Upper lobe of right lung (tissue), 1 donor: Measurements from ENCODE around the gene CFAP46. TPM values are rescaled to one million over a fixed set of nuclear protein-coding genes. Genes with fewer than 3 reads are reported as not detected.

Experiments
- ATAC-seq: fragments of 200-7000 bp; cut with Tn5 transposase; one replicate; pipeline ENCODE4 v1.9.1; 2020; ENCODE audit warnings: mild to moderate bottlenecking, moderate library complexity
- DNase-seq: peaks from one replicate; pipeline ENCODE4 v3.0.0-alpha.2; 2020
- H3K27ac ChIP-seq: fragments of 200-600 bp; one replicate; pipeline ENCODE4 v1.8.0; 2022
- H3K27me3 ChIP-seq: fragments of 200-600 bp; one replicate; pipeline ENCODE4 v1.8.0; 2022; ENCODE audit warnings: mild to moderate bottlenecking
- H3K36me3 ChIP-seq: fragments of 200-600 bp; one replicate; pipeline ENCODE4 v1.8.0; 2022
- H3K4me1 ChIP-seq: fragments of 200-600 bp; one replicate; pipeline ENCODE4 v1.8.0; 2022
- H3K4me3 ChIP-seq: fragments of 200-600 bp; one replicate; pipeline ENCODE4 v1.8.0; 2022; ENCODE audit warnings: mild to moderate bottlenecking
- H3K9me3 ChIP-seq: fragments of 200-600 bp; one replicate; pipeline ENCODE4 v1.8.0; 2022
- intact Hi-C: fragments of 100-400 bp; cut with DNase I; formaldehyde crosslinking; loops from one replicate; pipeline ENCODE4 v1.11.0; 2022
- total RNA-seq: library from RNA; stranded (reverse); fragmentation: NEBNext Ultra II Directional; extraction: Animal tissue kit (Norgen Biotek cat#: 25700); gene quantifications from one replicate; pipeline ENCODE4 v1.2.1, GENCODE V29; 2021
- TF ChIP-seq, protein P1 (sequence below): fragments of 200-600 bp; IDR thresholded peaks from one replicate; pipeline ENCODE4 v1.8.0; 2022; ENCODE audit warnings: antibody characterized with exemption
- donor health status: DM: no; HTN: yes; CAD: no; lungs with severe emphysema.

The CFAP46 gene
- total RNA-seq, 1 donor from 2014 or later, result 0.52 TPM

DNA sequence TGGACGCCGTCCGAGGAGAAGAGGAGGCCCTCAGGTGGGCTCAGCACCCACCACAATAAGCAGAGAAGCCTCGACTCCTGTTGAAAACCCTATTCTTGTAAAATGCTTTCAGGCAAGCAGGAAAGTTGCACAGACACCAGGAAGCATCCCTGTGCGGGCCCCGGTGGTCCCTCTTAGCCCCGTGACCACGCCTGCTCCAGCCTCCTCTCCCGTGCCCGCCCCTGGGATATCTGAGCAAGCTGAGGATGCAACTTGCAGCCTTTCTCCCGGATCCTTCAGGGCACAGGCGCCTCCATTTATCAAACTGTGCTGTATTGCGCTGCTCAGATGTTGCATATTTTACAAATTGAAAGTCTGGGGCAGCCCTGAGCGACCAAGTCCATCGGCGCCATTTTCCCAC, 72.7 kb downstream of the CFAP46 start:
- Histone ChIP-seq H3K4me1 (no peaks in the 10 kb centered on the region), H3K36me3 (no peaks in the 10 kb centered on the region), H3K27me3 (peaks cover 9% of the 10 kb centered on the region), H3K27ac (no peak overlapping the region), H3K9me3 (no peaks in the 10 kb centered on the region), H3K4me3 (no peak overlapping the region)
- intact Hi-C loops, result no loop called here
- DNase-seq (peak; percentile 53), ATAC-seq (no peak)
- TF ChIP-seq, protein P1, sequence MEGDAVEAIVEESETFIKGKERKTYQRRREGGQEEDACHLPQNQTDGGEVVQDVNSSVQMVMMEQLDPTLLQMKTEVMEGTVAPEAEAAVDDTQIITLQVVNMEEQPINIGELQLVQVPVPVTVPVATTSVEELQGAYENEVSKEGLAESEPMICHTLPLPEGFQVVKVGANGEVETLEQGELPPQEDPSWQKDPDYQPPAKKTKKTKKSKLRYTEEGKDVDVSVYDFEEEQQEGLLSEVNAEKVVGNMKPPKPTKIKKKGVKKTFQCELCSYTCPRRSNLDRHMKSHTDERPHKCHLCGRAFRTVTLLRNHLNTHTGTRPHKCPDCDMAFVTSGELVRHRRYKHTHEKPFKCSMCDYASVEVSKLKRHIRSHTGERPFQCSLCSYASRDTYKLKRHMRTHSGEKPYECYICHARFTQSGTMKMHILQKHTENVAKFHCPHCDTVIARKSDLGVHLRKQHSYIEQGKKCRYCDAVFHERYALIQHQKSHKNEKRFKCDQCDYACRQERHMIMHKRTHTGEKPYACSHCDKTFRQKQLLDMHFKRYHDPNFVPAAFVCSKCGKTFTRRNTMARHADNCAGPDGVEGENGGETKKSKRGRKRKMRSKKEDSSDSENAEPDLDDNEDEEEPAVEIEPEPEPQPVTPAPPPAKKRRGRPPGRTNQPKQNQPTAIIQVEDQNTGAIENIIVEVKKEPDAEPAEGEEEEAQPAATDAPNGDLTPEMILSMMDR, result no peak

GRCh38 chr10:132868995-132869394, 73.4 kb downstream of the CFAP46 start:
- Histone ChIP-seq H3K27me3 (peaks cover 9% of the 10 kb centered on the region), H3K4me1 (no peaks in the 10 kb centered on the region), H3K9me3 (no peaks in the 10 kb centered on the region), H3K27ac (no peak overlapping the region), H3K4me3 (no peak overlapping the region), H3K36me3 (no peaks in the 10 kb centered on the region)
- intact Hi-C loops, result no loop called here
- peak; percentile 57 for DNase-seq
- TF ChIP-seq, protein P1, result no peak
- ATAC-seq, result no peak

DNA sequence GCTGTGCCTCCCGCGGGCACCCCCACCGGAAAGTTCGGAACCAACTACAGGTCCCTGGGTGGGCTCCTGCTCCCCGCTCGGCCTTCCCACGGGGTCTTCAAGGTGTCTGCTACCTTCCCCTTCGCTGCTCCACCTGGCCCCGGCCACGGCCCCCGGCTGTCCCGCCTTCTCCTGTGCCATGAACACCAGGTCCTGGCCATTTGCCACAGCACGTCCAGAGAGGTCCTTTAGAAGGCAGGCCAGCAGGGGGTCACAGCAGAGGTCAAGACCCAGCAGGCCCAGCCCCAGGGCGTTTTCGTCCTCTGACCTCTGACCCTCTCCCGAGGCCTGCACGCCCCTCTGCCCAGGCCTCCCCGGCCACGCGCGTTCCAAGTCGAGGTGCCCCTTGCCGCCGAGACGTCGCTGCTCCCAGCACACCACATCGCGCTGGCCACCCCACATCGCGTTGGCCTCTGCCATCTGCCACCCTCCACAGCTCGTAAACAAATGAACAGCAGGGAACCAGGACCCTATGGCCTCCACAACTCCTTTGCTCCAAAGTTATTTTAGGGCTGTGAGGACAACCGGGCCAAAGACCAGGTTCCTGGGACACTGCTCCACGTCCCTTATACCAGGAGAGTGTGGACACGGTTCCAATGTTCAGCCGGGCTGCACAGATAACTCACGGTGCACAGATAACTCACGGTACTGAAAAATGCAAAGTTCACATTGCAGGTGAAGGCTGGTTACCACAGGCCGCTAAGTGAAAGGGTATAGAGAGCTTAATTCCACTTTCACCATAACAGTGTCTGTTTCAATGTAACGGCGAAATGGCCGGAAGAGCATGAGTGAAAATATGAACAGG, 74.3 kb downstream of the CFAP46 start:
- intact Hi-C loops, result no loop called here
- Histone ChIP-seq H3K36me3 (no peaks in the 10 kb centered on the region), H3K27ac (no peak overlapping the region), H3K4me3 (no peak overlapping the region), H3K9me3 (no peaks in the 10 kb centered on the region), H3K27me3 (peaks cover 14% of the 10 kb centered on the region), H3K4me1 (no peaks in the 10 kb centered on the region)
- DNase-seq (peak; percentile 55), ATAC-seq (no peak)
- TF ChIP-seq, protein P1, result no peak

DNA sequence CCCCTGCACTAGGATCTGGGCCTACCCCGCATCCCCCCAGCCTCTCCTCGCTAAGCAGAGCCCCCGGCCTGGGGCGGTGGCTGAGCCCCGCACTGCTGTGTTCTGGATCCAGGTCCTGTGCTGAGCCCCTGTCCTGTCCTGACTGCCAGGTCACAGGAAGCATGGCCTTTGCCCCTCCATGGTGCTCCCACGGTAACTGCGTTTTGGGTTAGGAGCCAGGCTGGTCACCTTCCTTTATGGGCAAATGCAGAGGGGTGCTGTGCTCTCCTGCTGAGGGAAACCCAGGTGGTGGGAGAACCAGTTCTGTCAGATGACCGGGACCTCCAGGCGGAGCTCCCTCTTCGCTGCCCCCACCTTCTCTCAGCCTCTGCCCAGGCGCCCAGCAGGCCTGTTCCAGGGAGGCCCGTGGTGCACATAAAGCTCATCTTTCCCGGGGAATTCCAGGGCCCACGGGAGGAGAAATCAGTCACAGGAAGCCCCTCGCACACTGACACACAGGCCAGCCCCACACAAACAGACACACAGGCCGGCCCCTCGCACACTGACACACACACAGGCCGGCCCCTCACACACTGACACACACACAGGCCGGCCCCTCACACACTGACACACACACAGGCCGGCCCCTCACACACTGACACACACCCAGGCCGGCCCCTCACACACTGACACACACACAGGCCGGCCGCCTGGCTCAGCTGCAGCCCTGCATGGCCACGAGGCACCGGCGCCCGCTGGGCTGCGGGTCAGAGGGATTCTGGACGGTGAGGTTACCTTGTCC, 75.6 kb downstream of the CFAP46 start:
- H3K9me3 ChIP-seq, result no peaks in the 10 kb centered on the region
- intact Hi-C loops, result no loop called here
- DNase-seq, result peak; percentile 64
- peaks cover 25% of the 10 kb centered on the region for H3K27me3 ChIP-seq
- H3K36me3 ChIP-seq, result no peaks in the 10 kb centered on the region
- ATAC-seq, result no peak
- H3K27ac ChIP-seq, result no peak overlapping the region
- H3K4me1 ChIP-seq, result no peaks in the 10 kb centered on the region
- TF ChIP-seq, protein P1, result no peak
- H3K4me3 ChIP-seq, result no peak overlapping the region

DNA sequence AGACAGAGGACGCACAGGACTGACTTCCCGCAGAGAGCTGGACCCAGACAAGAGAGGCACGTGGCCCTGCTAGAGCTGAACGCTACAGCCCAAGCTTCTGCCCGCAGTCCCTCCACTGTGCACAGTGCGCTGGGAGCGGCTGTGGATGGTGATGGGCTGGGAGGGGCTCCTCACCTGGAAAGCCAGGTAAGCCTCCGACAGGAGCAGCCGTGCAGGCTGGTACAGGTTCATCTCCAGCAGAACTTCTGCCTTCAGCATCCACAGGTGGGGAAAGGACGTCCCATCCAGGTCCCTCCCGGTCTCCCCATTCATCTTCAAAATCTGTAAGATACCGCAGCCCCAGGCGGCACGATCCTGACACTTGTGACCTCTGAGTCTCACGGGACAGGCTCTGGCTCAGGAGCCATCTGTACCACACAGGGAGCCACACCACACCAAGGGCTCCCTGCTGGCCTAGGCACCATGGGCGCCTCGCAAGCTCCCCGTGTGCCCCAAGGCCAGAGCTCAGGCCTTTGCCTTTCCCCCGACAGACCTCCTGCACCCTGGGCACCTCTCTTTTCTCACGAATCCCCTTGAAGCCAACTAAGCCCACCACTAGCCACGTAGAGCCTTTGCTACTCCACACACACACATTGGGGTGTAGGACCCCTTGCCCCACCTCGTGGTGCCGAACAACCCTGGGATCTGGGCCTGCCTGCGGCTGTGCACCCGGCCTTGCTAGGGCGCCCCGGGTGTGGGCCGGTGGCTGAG, 76.3 kb downstream of the CFAP46 start:
- Histone ChIP-seq H3K27me3 (peaks cover 33% of the 10 kb centered on the region), H3K4me3 (no peak overlapping the region), H3K4me1 (no peaks in the 10 kb centered on the region), H3K27ac (no peak overlapping the region), H3K9me3 (no peaks in the 10 kb centered on the region), H3K36me3 (no peaks in the 10 kb centered on the region)
- intact Hi-C loops, result no loop called here
- DNase-seq, result peak; percentile 44
- ATAC-seq, result no peak
- TF ChIP-seq, protein P1, result no peak
